Neural cell (in vitro differentiated cells): ENCODE results near the gene PTPRG. TPM values are rescaled to one million over a fixed set of nuclear protein-coding genes. Genes with fewer than 3 reads are reported as not detected.

Experiments used
- H2AFZ ChIP-seq: fragments of 200-600, 300-800 bp; sonication (generic), shearing (Covaris generic); 2 replicates; pipeline ENCODE4 v1.6.0; 2014; ENCODE audit warnings: low read depth, mild to moderate bottlenecking, antibody characterized with exemption, low read length, moderate library complexity
- H3F3A ChIP-seq: fragments of 200-600 bp; shearing (Covaris generic); 2 replicates; pipeline ENCODE4 v1.6.1; 2016; ENCODE audit warnings: mild to moderate bottlenecking, moderate library complexity, mixed read lengths, antibody characterized with exemption, low read length; ENCODE audit not compliant: insufficient read depth, poor library complexity, severe bottlenecking
- H3K27ac ChIP-seq: fragments of 200-600, 300-800 bp; sonication (generic), shearing (Covaris generic); 2 replicates; pipeline ENCODE4 v1.5.1; 2014; ENCODE audit warnings: mild to moderate bottlenecking, low read length, moderate library complexity
- H3K27me3 ChIP-seq: fragments of 300-800, 200-600 bp; sonication (generic), shearing (Covaris generic); 2 replicates; pipeline ENCODE4 v1.6.0; 2014; ENCODE audit warnings: mild to moderate bottlenecking, low read depth, low read length, moderate library complexity; ENCODE audit not compliant: insufficient read depth
- H3K36me3 ChIP-seq: fragments of 300-800, 200-600 bp; sonication (generic), shearing (Covaris generic); 2 replicates; pipeline ENCODE4 v1.5.1; 2014; ENCODE audit warnings: mild to moderate bottlenecking, antibody characterized with exemption, low read length, moderate library complexity; ENCODE audit not compliant: insufficient read depth
- H3K4me2 ChIP-seq: fragments of 300-800, 200-600 bp; sonication (generic), shearing (Covaris generic); 2 replicates; pipeline ENCODE4 v1.6.0; 2014; ENCODE audit warnings: mild to moderate bottlenecking, low read length
- H3K4me3 ChIP-seq: fragments of 300-800, 200-600 bp; sonication (generic), shearing (Covaris generic); 2 replicates; pipeline ENCODE4 v1.5.1; 2014; ENCODE audit warnings: mild to moderate bottlenecking, low read length, moderate library complexity
- H3K79me2 ChIP-seq: fragments of 200-600 bp; shearing (Covaris generic); replicated peaks from 2 replicates; pipeline ENCODE4 v1.6.0; 2014; ENCODE audit warnings: mild to moderate bottlenecking, low read length, moderate library complexity; ENCODE audit not compliant: insufficient read depth
- H3K9ac ChIP-seq: fragments of 300-800, 200-600 bp; sonication (generic), shearing (Covaris generic); 2 replicates; pipeline ENCODE4 v1.6.1; 2016; ENCODE audit warnings: mild to moderate bottlenecking, low read length, mixed read lengths
- H3K9me2 ChIP-seq: fragments of 200-600 bp; shearing (Covaris generic); 2 replicates; pipeline ENCODE4 v1.6.1; 2016; ENCODE audit warnings: mild to moderate bottlenecking, low read length, mixed read lengths; ENCODE audit not compliant: insufficient read depth
- H3K9me3 ChIP-seq: fragments of 200-600, 300-800 bp; sonication (generic), shearing (Covaris generic); 2 replicates; pipeline ENCODE4 v1.6.1; 2016; ENCODE audit warnings: mild to moderate bottlenecking, mixed run types, low read length, moderate library complexity, mixed read lengths
- H4K20me1 ChIP-seq: fragments of 200-600 bp; shearing (Covaris generic); 2 replicates; pipeline ENCODE4 v1.6.1; 2016; ENCODE audit warnings: mild to moderate bottlenecking, mixed run types; ENCODE audit not compliant: insufficient read depth
- CTCF ChIP-seq: fragments of 450-650 bp; IDR thresholded peaks from 2 replicates; pipeline ENCODE4 v1.5.1; 2014; ENCODE audit warnings: antibody characterized with exemption, mild to moderate bottlenecking, moderate library complexity; ENCODE audit not compliant: poor library complexity, severe bottlenecking
- EZH2 ChIP-seq: fragments of 200-600, 300-800 bp; shearing (Covaris generic), sonication (generic); IDR thresholded peaks from 2 replicates; pipeline ENCODE4 v1.6.1; 2014; ENCODE audit warnings: antibody characterized with exemption, low read length, borderline replicate concordance, mild to moderate bottlenecking; ENCODE audit not compliant: insufficient read depth, poor library complexity, severe bottlenecking
- MXI1 ChIP-seq: fragments of 450-650 bp; conservative IDR thresholded peaks from 2 replicates; pipeline ENCODE4 v1.6.1; 2014; ENCODE audit warnings: antibody characterized with exemption, mild to moderate bottlenecking; ENCODE audit not compliant: poor library complexity, severe bottlenecking
- POLR2AphosphoS5 ChIP-seq: IDR thresholded peaks from 2 replicates; pipeline ENCODE4 v1.6.1; 2012
- RAD21 ChIP-seq: fragments of 450-650 bp; conservative IDR thresholded peaks from 2 replicates; pipeline ENCODE4 v1.6.1; 2014; ENCODE audit warnings: antibody characterized with exemption, mild to moderate bottlenecking, moderate library complexity
- REST ChIP-seq: IDR thresholded peaks from 2 replicates; pipeline ENCODE4 v1.6.1; 2012; ENCODE audit warnings: borderline replicate concordance
- SMC3 ChIP-seq: fragments of 450-650 bp; conservative IDR thresholded peaks from 2 replicates; pipeline ENCODE4 v1.6.1; 2014; ENCODE audit warnings: antibody characterized with exemption, mild to moderate bottlenecking, moderate library complexity; ENCODE audit not compliant: poor library complexity
- TAF1 ChIP-seq: IDR thresholded peaks from 2 replicates; pipeline ENCODE4 v1.6.1; 2012; ENCODE audit warnings: low read depth
- polyA plus RNA-seq: library from polyadenylated mRNA; depleted of rRNA; stranded (reverse); fragments of >200 nt; gene quantifications from 2 replicates; pipeline ENCODE4 v1.2.3, GENCODE V29; 2014

PTPRG gene
- polyA plus RNA-seq, 1 donor from 2014 or later = 33.1 TPM

GRCh38 chr3:62019906-62020305 lies 458.5 kb downstream of the PTPRG start:
- Histone ChIP-seq H3K9me2 (no peaks in the 10 kb centered on the region), H3K27ac (no peak overlapping the region), H3K79me2 (no peaks in the 10 kb centered on the region), H3K4me3 (no peak overlapping the region), H3K27me3 (no peaks in the 10 kb centered on the region), H2AFZ (no peak overlapping the region), H3F3A (no peaks in the 10 kb centered on the region), H3K36me3 (no peaks in the 10 kb centered on the region), H3K9ac (no peak overlapping the region), H3K4me2 (no peak overlapping the region), H3K9me3 (no peaks in the 10 kb centered on the region), H4K20me1 (no peaks in the 10 kb centered on the region)
- TF ChIP-seq CTCF (no peak), POLR2AphosphoS5 (no peak), SMC3 (no peak), EZH2 (no peak)

- Histone ChIP-seq H3K79me2 (no peaks in the 10 kb centered on the region), H3K4me2 (no peak overlapping the region), H3K4me3 (no peak overlapping the region), H2AFZ (no peak overlapping the region), H3K9me3 (no peaks in the 10 kb centered on the region), H3K36me3 (no peaks in the 10 kb centered on the region), H3K9me2 (no peaks in the 10 kb centered on the region), H4K20me1 (no peaks in the 10 kb centered on the region), H3K9ac (no peak overlapping the region), H3K27ac (no peak overlapping the region), H3K27me3 (no peaks in the 10 kb centered on the region), H3F3A (no peaks in the 10 kb centered on the region)
- TF ChIP-seq SMC3 (no peak), POLR2AphosphoS5 (no peak), EZH2 (no peak), MXI1 (no peak), RAD21 (no peak)
Measured at GRCh38 chr3:62020706-62021105, 459.3 kb downstream of the PTPRG start.

GRCh38 chr3:62022312-62022711 lies 460.9 kb downstream of the PTPRG start:
- H3K4me3 ChIP-seq = no peak overlapping the region
- no peak overlapping the region for H3K27ac ChIP-seq
- TF ChIP-seq TAF1 = no peak
- no peak overlapping the region for H3K4me2 ChIP-seq
- H3K9ac ChIP-seq = no peak overlapping the region
- no peaks in the 10 kb centered on the region for H3K27me3 ChIP-seq
- H4K20me1 ChIP-seq = no peaks in the 10 kb centered on the region
- H3K79me2 ChIP-seq = no peaks in the 10 kb centered on the region
- H2AFZ ChIP-seq = no peak overlapping the region
- no peaks in the 10 kb centered on the region for H3K9me3 ChIP-seq
- no peaks in the 10 kb centered on the region for H3F3A ChIP-seq
- no peaks in the 10 kb centered on the region for H3K36me3 ChIP-seq
- H3K9me2 ChIP-seq = no peaks in the 10 kb centered on the region

- TF ChIP-seq EZH2 (no peak), POLR2AphosphoS5 (no peak), TAF1 (no peak), SMC3 (no peak), RAD21 (no peak), REST (no peak)
- H3K27ac ChIP-seq = no peak overlapping the region
- no peak overlapping the region for H3K4me3 ChIP-seq
- H3K9me2 ChIP-seq = no peaks in the 10 kb centered on the region
- no peak overlapping the region for H3K4me2 ChIP-seq
- H3F3A ChIP-seq = no peaks in the 10 kb centered on the region
- H3K9ac ChIP-seq = no peak overlapping the region
- no peaks in the 10 kb centered on the region for H3K27me3 ChIP-seq
- H3K9me3 ChIP-seq = no peaks in the 10 kb centered on the region
- H2AFZ ChIP-seq = no peak overlapping the region
- no peaks in the 10 kb centered on the region for H3K36me3 ChIP-seq
- no peaks in the 10 kb centered on the region for H3K79me2 ChIP-seq
- no peaks in the 10 kb centered on the region for H4K20me1 ChIP-seq
Measured at GRCh38 chr3:62024882-62025281, 463.5 kb downstream of the PTPRG start.
